Measurements from ENCODE around the gene FRAS1. TPM values are rescaled to one million over a fixed set of nuclear protein-coding genes. Genes with fewer than 3 reads are reported as not detected.
"Not testable (repeated sequence)": the region's sequence is repeated elsewhere in the genome, so short reads cannot be mapped to it uniquely, and the experiment has no call there.

The FRAS1 gene
- total RNA-seq, 4 donors from 2014 or later = 3.2 to 4.1 (median 3.4) TPM

- Histone ChIP-seq H3K27ac (no peak overlapping the region), H3K4me1 (no peaks in the 10 kb centered on the region), H3K4me3 (no peak overlapping the region), H3K9me3 (no peaks in the 10 kb centered on the region), H3K36me3 (no peaks in the 10 kb centered on the region), H3K27me3 (no peaks in the 10 kb centered on the region)
- DNase-seq = no peak
- TF ChIP-seq POLR2A (IDR thresholded peaks at IDR 0.05) = no peak
Measured at GRCh38 chr4:78482281-78482680, 425.2 kb downstream of the FRAS1 start.

DNA sequence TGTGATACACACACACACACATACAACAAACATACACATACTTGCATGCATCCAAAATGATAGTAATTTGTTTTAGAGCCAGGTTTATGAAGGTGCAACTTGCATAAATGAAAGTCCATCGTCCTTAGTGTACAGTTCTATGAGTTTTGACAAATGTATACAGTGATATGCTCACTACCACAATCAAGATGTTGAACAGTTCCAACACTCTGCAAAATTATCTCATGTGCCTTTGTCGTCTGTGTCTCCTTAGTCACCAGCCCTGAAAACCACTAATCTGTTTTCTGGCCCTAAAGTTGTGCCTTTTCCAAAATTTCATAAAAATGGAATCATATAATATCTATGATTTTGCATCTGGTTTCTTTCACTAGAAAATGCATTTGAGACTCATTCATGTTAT, 426.7 kb downstream of the FRAS1 start:
- Histone ChIP-seq H3K9me3 (no peaks in the 10 kb centered on the region), H3K4me1 (no peaks in the 10 kb centered on the region), H3K4me3 (no peak overlapping the region), H3K27me3 (no peaks in the 10 kb centered on the region), H3K27ac (no peak overlapping the region), H3K36me3 (no peaks in the 10 kb centered on the region)
- no peak for DNase-seq
- TF ChIP-seq POLR2A (IDR thresholded peaks at IDR 0.05) = no peak
- no peak for TF ChIP-seq CTCF (IDR thresholded peaks at IDR 0.05)

DNA sequence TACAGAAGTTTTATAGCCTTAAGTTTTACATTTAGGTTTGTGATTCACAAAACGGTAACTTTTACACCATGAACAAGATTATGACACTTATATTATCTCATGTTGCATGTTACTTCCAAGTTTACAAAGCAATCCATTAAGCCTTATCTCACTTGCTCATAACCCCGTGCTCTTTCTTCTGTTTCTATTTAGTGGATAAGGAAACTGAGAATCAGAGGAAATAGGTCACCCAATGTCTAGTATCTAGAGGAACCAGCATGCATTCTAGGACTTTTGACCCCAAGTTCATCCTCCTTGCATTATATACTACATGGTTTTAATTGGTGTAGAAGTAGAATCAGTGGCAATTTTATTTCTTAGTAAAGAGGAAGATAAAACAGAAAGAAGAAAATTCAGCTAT, 427.5 kb downstream of the FRAS1 start:
- Histone ChIP-seq H3K36me3 (no peaks in the 10 kb centered on the region), H3K4me3 (no peak overlapping the region), H3K4me1 (no peaks in the 10 kb centered on the region), H3K27me3 (no peaks in the 10 kb centered on the region), H3K9me3 (no peaks in the 10 kb centered on the region), H3K27ac (no peak overlapping the region)
- no peak for DNase-seq
- TF ChIP-seq POLR2A (IDR thresholded peaks at IDR 0.05) (no peak), CTCF (IDR thresholded peaks at IDR 0.05) (no peak)

- TF ChIP-seq POLR2A (IDR thresholded peaks at IDR 0.05) (no peak), CTCF (IDR thresholded peaks at IDR 0.05) (no peak)
- no peaks in the 10 kb centered on the region for H3K27me3 ChIP-seq
- no peaks in the 10 kb centered on the region for H3K4me1 ChIP-seq
- H3K9me3 ChIP-seq = no peaks in the 10 kb centered on the region
- no peak for DNase-seq
- H3K36me3 ChIP-seq = no peaks in the 10 kb centered on the region
- H3K27ac ChIP-seq = no peak overlapping the region
- H3K4me3 ChIP-seq = no peak overlapping the region
Measured at GRCh38 chr4:78493731-78494130, 436.6 kb downstream of the FRAS1 start.

DNA sequence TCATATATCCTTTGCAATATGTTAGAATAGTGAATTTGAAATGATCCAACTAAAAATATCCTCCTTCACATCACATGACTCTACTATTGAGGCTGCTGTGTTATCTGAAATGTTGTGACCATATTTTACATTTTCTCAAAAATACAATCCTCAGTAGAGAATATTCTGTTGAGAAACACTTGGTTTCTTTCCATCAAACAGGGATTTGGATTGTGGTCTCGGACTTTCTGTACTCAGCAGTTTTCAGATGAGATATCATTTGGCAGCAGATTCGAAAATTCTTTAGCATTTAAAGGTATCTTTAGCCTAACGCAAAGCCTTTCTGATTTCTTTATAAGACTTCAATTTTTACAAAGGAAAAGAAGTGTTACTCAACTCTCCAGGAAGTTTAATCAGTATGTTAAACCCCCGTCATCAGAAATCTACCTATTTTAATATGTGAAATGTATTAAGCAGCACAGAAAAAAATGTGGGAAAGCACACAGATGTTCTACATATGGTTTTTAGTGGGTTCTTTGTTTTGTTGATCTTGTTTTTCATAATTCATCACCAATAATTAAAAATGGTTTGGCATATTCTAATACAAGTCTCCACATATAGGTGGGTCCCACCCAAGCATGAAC, 439.0 kb downstream of the FRAS1 start:
- no peaks in the 10 kb centered on the region for H3K27me3 ChIP-seq
- no peaks in the 10 kb centered on the region for H3K4me1 ChIP-seq
- no peak overlapping the region for H3K27ac ChIP-seq
- no peak overlapping the region for H3K4me3 ChIP-seq
- TF ChIP-seq POLR2A (IDR thresholded peaks at IDR 0.05) = no peak
- no peak for TF ChIP-seq CTCF (IDR thresholded peaks at IDR 0.05)
- no peaks in the 10 kb centered on the region for H3K36me3 ChIP-seq
- DNase-seq = no peak
- no peaks in the 10 kb centered on the region for H3K9me3 ChIP-seq

DNA sequence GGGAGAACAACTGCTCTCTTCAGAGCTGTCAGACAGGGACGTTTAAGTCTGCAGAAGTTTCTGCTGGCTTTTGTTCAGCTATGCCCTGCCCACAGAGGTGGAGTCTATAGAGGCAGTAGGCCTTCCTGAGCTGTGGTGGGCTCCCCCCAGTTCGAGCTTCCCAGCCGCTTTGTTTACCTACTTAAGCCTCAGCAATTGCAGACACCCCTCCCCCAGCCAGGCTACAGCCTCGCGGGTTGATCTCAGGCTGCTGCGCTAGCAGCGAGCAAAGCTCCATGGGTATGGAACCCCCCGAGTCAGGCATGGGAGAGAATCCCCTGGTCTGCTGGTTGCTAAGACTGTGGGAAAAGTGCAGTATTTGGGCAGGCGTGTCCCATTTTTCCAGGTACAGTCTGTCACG, 449.1 kb downstream of the FRAS1 start:
- H3K4me3 ChIP-seq, H3K27ac ChIP-seq, H3K9me3 ChIP-seq, H3K4me1 ChIP-seq, H3K27me3 ChIP-seq, H3K36me3 ChIP-seq, DNase-seq: not testable (repeated sequence)

DNA sequence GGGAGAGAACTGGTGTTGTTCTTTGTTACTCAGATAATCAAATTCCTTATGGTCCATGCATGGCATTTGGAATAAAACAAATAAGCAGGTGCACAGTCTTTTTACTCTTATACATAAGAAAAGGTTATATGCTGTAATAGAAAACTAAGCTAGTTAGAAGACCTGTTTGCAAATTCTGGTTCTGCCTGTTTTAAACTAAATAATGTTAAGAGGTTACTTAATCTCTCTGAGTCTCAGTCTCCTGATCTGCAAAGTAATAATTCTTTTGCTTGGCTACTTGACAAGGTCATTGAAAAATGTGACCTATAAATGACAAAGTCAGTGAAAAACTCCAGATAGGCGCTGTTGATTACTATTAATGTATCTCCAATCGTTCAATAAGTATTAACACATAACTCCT, 451.9 kb downstream of the FRAS1 start:
- H3K27ac ChIP-seq = no peak overlapping the region
- DNase-seq = no peak
- H3K4me1 ChIP-seq = no peaks in the 10 kb centered on the region
- no peak overlapping the region for H3K4me3 ChIP-seq
- TF ChIP-seq POLR2A (IDR thresholded peaks at IDR 0.05) (no peak), CTCF (IDR thresholded peaks at IDR 0.05) (no peak)
- H3K36me3 ChIP-seq = no peaks in the 10 kb centered on the region
- H3K9me3 ChIP-seq = no peaks in the 10 kb centered on the region
- H3K27me3 ChIP-seq = no peaks in the 10 kb centered on the region

Measured in Peyer's patch (tissue), 4 donors.